GM12878 (cell line): Measurements from ENCODE around the gene RAB6D.

Experiments used
- ASH2L ChIP-seq: fragments of 300-600, 200-600 bp; sonication (generic); IDR thresholded peaks from 2 replicates; pipeline ENCODE4 v1.6.1; 2017; ENCODE audit warnings: low read depth, mild to moderate bottlenecking, borderline replicate concordance
- BHLHE40 ChIP-seq, 2 experiments: fragments of 450-650 bp in 1 of 2; IDR thresholded peaks; 2 replicates each; pipeline ENCODE4 v1.6.1; 2011 to 2017; ENCODE audit warnings: low read depth in 2 of 2, borderline replicate concordance in 1 of 2, improper control_type of control experiment in 1 of 2, low read length in 1 of 2, mild to moderate bottlenecking in 1 of 2
- CEBPB ChIP-seq, 2 experiments: fragments of 150-350 bp in 1 of 2; IDR thresholded peaks; 2 replicates each; pipeline ENCODE4 v1.6.1; 2012 to 2014; ENCODE audit warnings: low read depth in 2 of 2, low read length in 2 of 2, borderline replicate concordance in 1 of 2, inconsistent platforms in 1 of 2
- EP300 ChIP-seq, 2 experiments: fragments of 150-350 bp in 1 of 2; IDR thresholded peaks; 2 replicates each; pipeline ENCODE4 v1.6.1; 2011 to 2012; ENCODE audit warnings: low read depth in 2 of 2, low read length in 2 of 2, borderline replicate concordance in 1 of 2, improper control_type of control experiment in 1 of 2, inconsistent platforms in 1 of 2; ENCODE audit not compliant: control insufficient read depth in 1 of 2
- MTA2 ChIP-seq: fragments of 450-650 bp; IDR thresholded peaks from 2 replicates; pipeline ENCODE4 v1.6.1; 2016; ENCODE audit warnings: low read depth, mild to moderate bottlenecking, moderate library complexity
- POLR2A ChIP-seq: IDR thresholded peaks from 2 replicates; pipeline ENCODE4 v1.6.1; 2011; ENCODE audit warnings: low read depth, mild to moderate bottlenecking, low read length
- POLR2AphosphoS2 ChIP-seq: IDR thresholded peaks from 2 replicates; pipeline ENCODE4 v1.6.1; 2011; ENCODE audit warnings: low read depth, mild to moderate bottlenecking, low read length, improper control_type of control experiment, moderate library complexity
- SREBF2 ChIP-seq: IDR thresholded peaks from 2 replicates; pipeline ENCODE4 v1.6.1; 2012; ENCODE audit warnings: mild to moderate bottlenecking, low read length
- YBX1 ChIP-seq: fragments of 450-650 bp; IDR thresholded peaks from 2 replicates; pipeline ENCODE4 v1.6.1; 2016; ENCODE audit warnings: antibody characterized with exemption
- YY1 ChIP-seq: IDR thresholded peaks from 2 replicates; pipeline ENCODE4 v1.6.1; 2011; ENCODE audit warnings: low read depth, mild to moderate bottlenecking, low read length
- ZNF274 ChIP-seq: IDR thresholded peaks from one replicate; pipeline ENCODE4 v1.8.0; 2011; ENCODE audit not compliant: insufficient read length, insufficient read depth
- TF ChIP-seq, protein P1 (sequence below), 3 experiments: IDR thresholded peaks in 2 of 3; conservative IDR thresholded peaks in 1 of 3; 2 replicates each; pipeline ENCODE4 v1.5.1; 2011; ENCODE audit warnings: low read depth in 3 of 3, low read length in 3 of 3, mild to moderate bottlenecking in 3 of 3, control low read depth in 2 of 3, moderate library complexity in 2 of 3, inconsistent platforms in 1 of 3, mixed read lengths in 1 of 3; ENCODE audit not compliant: control insufficient read depth in 2 of 3, insufficient read depth in 1 of 3; ENCODE audit errors: extremely low read depth in 1 of 3

DNA sequence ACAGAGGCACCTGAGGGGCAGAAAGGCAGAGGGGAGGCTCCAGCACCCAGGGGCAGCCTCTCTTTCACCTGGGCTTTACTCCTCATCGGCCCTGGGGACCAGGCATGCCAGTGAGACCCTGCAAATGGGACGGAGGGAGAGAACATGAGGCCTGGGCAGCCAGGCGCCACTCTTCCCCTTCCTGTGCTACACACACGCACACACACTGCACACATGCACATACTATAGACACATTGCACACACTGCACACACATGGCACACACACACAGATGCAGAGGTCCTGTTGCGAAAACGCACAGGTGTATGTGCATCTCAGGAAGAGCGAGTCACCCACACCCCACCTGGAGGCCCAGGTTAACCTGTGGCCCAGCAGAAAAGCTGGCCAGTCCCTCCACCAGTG is 3.4 kb upstream of the RAB6D start:
- TF ChIP-seq POLR2A = no peak
- no peak for TF ChIP-seq EP300 (IDR thresholded peaks at IDR 0.05; ENCODE audit: borderline replicate concordance in 1 of 2, control insufficient read depth in 1 of 2, low read depth in 2 of 2, low read length in 2 of 2)
- no peak for TF ChIP-seq CEBPB (IDR thresholded peaks at IDR 0.05; ENCODE audit: borderline replicate concordance in 1 of 2, low read depth in 2 of 2, low read length in 2 of 2)
- TF ChIP-seq POLR2AphosphoS2 = no peak
- TF ChIP-seq, protein P1, sequence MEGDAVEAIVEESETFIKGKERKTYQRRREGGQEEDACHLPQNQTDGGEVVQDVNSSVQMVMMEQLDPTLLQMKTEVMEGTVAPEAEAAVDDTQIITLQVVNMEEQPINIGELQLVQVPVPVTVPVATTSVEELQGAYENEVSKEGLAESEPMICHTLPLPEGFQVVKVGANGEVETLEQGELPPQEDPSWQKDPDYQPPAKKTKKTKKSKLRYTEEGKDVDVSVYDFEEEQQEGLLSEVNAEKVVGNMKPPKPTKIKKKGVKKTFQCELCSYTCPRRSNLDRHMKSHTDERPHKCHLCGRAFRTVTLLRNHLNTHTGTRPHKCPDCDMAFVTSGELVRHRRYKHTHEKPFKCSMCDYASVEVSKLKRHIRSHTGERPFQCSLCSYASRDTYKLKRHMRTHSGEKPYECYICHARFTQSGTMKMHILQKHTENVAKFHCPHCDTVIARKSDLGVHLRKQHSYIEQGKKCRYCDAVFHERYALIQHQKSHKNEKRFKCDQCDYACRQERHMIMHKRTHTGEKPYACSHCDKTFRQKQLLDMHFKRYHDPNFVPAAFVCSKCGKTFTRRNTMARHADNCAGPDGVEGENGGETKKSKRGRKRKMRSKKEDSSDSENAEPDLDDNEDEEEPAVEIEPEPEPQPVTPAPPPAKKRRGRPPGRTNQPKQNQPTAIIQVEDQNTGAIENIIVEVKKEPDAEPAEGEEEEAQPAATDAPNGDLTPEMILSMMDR (IDR thresholded peaks at IDR 0.05 in 2 of 3, conservative IDR thresholded peaks at IDR 0.05 in 1 of 3; ENCODE audit: control insufficient read depth in 2 of 3, extremely low read depth in 1 of 3, insufficient read depth in 1 of 3, low read depth in 3 of 3, low read length in 3 of 3) = no peak
- no peak for TF ChIP-seq ASH2L
- no peak for TF ChIP-seq YBX1
- no peak for TF ChIP-seq YY1
- TF ChIP-seq SREBF2 = no peak
- no peak for TF ChIP-seq ZNF274
- no peak for TF ChIP-seq MTA2
- no peak for TF ChIP-seq BHLHE40 (IDR thresholded peaks at IDR 0.05; ENCODE audit: borderline replicate concordance in 1 of 2, low read depth in 2 of 2, low read length in 1 of 2)
